Sigmoid colon (tissue), 7 donors: ENCODE data around the gene ZBTB3. TPM values are rescaled to one million over a fixed set of nuclear protein-coding genes. Genes with fewer than 3 reads are reported as not detected.
"Not testable (repeated sequence)": the region's sequence is repeated elsewhere in the genome, so short reads cannot be mapped to it uniquely, and the experiment has no call there.

ENCODE experiments used
- DNase-seq: peaks from one replicate; pipeline ENCODE4 v3.0.0-alpha.2; 2019
- H3K27ac ChIP-seq, 4 donors: fragments of 200-600 bp; sonication (generic); one replicate each; pipeline ENCODE4 v1.5.1; 2016 to 2019; ENCODE audit warnings: mild to moderate bottlenecking in 1 of 4
- H3K27me3 ChIP-seq, 3 donors: fragments of 200-600 bp; sonication (generic); one replicate each; pipeline ENCODE4 v1.5.1; 2019; ENCODE audit warnings: mild to moderate bottlenecking in 1 of 3
- H3K36me3 ChIP-seq, 4 donors: fragments of 200-600 bp; sonication (generic); one replicate each; pipeline ENCODE4 v1.5.1; 2016 to 2019
- H3K4me1 ChIP-seq, 4 donors: fragments of 200-600 bp; sonication (generic); one replicate each; pipeline ENCODE4 v1.5.1; 2017 to 2019
- H3K4me3 ChIP-seq, 4 donors: fragments of 200-600 bp; sonication (generic); one replicate each; pipeline ENCODE4 v1.5.1; 2017 to 2019; ENCODE audit warnings: mild to moderate bottlenecking in 2 of 4, moderate library complexity in 1 of 4
- H3K9me3 ChIP-seq, 4 donors: fragments of 200-600 bp in 3 of 4; sonication (generic) in 3 of 4; one replicate each; pipeline versions ENCODE4 v1.5.1 to v1.6.1; 2013 to 2019
- EP300 ChIP-seq, 4 donors: sonication (generic); formaldehyde crosslinking; IDR thresholded peaks; one replicate each; pipeline ENCODE4 v1.6.1; 2017; ENCODE audit warnings: antibody characterized with exemption in 4 of 4
- POLR2A ChIP-seq, 2 donors: fragments of 450-650 bp; IDR thresholded peaks; one replicate each; pipeline ENCODE4 v1.6.1; 2016; ENCODE audit warnings: antibody characterized with exemption in 2 of 2, mild to moderate bottlenecking in 2 of 2, moderate library complexity in 2 of 2
- POLR2AphosphoS5 ChIP-seq, 4 donors: sonication (generic); formaldehyde crosslinking; IDR thresholded peaks; one replicate each; pipeline ENCODE4 v1.6.1; 2017; ENCODE audit warnings: antibody characterized with exemption in 4 of 4
- WGBS, 2 donors: extraction: QIAGEN DNeasy Blood & Tissue Kit; methylation state at CpG; one replicate each; pipeline ENCODE4 v1.1.7; 2013; 5-methylcytosine and 5-hydroxymethylcytosine counted together
- intact Hi-C: fragments of 100-400 bp; cut with DNase I; formaldehyde crosslinking; loops from one replicate; pipeline ENCODE4 v1.15.1; 2023
- polyA plus RNA-seq, 3 donors: library from polyadenylated mRNA; stranded (reverse); fragments of 200-250 nt; gene quantifications; one replicate each; pipeline ENCODE4 v1.2.3, GENCODE V29; 2013
- total RNA-seq, 4 donors: library from RNA; depleted of rRNA; stranded (reverse); fragments of >200 nt; gene quantifications; one replicate each; pipeline ENCODE4 v1.1.0, GENCODE V29; 2016
- TF ChIP-seq, protein P1 (sequence below), 4 experiments: fragments of 450-650 bp in 3 of 4; fragments of 200-600 bp in 1 of 4; IDR thresholded peaks; one replicate each; pipeline ENCODE4 v1.5.1; 2016 to 2019; ENCODE audit warnings: antibody characterized with exemption in 4 of 4, mild to moderate bottlenecking in 3 of 4, moderate library complexity in 2 of 4
- donor health status: healthy with polysubstance abuse.
- donor health status: Bipolar disorder and iron deficiency.
- donor health status: healthy.

The ZBTB3 gene
- total and polyA plus RNA-seq, 7 donors = 1.2 to 12.1 (median 6.6) TPM

- no peak for TF ChIP-seq EP300 (IDR thresholded peaks at IDR 0.05)
- TF ChIP-seq POLR2AphosphoS5 (IDR thresholded peaks at IDR 0.05) = no peak
- TF ChIP-seq, protein P1, sequence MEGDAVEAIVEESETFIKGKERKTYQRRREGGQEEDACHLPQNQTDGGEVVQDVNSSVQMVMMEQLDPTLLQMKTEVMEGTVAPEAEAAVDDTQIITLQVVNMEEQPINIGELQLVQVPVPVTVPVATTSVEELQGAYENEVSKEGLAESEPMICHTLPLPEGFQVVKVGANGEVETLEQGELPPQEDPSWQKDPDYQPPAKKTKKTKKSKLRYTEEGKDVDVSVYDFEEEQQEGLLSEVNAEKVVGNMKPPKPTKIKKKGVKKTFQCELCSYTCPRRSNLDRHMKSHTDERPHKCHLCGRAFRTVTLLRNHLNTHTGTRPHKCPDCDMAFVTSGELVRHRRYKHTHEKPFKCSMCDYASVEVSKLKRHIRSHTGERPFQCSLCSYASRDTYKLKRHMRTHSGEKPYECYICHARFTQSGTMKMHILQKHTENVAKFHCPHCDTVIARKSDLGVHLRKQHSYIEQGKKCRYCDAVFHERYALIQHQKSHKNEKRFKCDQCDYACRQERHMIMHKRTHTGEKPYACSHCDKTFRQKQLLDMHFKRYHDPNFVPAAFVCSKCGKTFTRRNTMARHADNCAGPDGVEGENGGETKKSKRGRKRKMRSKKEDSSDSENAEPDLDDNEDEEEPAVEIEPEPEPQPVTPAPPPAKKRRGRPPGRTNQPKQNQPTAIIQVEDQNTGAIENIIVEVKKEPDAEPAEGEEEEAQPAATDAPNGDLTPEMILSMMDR (IDR thresholded peaks at IDR 0.05) = no peak
- TF ChIP-seq POLR2A (IDR thresholded peaks at IDR 0.05) = no peak
- DNase-seq = peak; percentile 74
- intact Hi-C loops = loop anchor here (1.0 to 5.0 kb wide), 2 partner anchors 16 to 43 kb away; partner anchors contain the start of genes HNRNPUL2 and TTC9C
- no peaks in the 10 kb centered on the region for H3K27me3 ChIP-seq
- H3K36me3 ChIP-seq = peaks cover 9 to 28% (median 19%) of the 10 kb centered on the region in 4 donors
- H3K27ac ChIP-seq = peak overlapping the region; percentile 91 to 96 (median 94)
- peak overlapping the region; percentile 62 to 73 (median 68) for H3K4me3 ChIP-seq
- WGBS, 2 donors = 1% methylated on average over 18 of the region's 18 CpGs
- peaks cover 0 to 28% (median 22%) of the 10 kb centered on the region in 4 donors for H3K4me1 ChIP-seq
- H3K9me3 ChIP-seq = no peaks in the 10 kb centered on the region
Observed at GRCh38 chr11:62770778-62771143, 16.8 kb upstream of the ZBTB3 start.

DNA sequence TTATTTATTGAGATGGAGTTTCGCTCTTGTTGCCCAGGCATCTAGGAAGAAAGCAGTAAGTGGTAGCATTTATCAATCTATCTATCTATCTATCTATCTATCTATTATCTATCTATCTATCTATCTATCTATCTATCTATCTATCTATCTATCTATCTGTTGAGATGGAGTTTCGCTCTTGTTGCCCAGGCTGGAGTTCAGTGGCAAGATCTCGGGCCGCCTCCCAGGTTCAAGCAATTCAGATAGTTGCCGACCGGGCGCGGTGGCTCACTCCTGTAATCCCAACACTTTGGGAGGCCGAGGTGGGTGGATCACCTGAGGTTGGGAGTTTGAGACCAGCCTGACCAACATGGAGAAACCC lies 6.9 kb upstream of the ZBTB3 start:
- DNase-seq, intact Hi-C loops, H3K9me3 ChIP-seq, H3K27me3 ChIP-seq: not testable (repeated sequence)
- WGBS, 2 donors = 26 to 37% methylated on average over 9 of the region's 9 CpGs
- H3K4me1 ChIP-seq = peaks cover 0 to 24% (median 13%) of the 10 kb centered on the region in 4 donors
- H3K36me3 ChIP-seq = peaks cover 5 to 14% (median 6%) of the 10 kb centered on the region in 4 donors
- H3K27ac ChIP-seq = peak overlapping the region; percentile 84 to 93 (median 86)
- H3K4me3 ChIP-seq = peak overlapping the region; percentile 58 to 90 (median 70)

DNA sequence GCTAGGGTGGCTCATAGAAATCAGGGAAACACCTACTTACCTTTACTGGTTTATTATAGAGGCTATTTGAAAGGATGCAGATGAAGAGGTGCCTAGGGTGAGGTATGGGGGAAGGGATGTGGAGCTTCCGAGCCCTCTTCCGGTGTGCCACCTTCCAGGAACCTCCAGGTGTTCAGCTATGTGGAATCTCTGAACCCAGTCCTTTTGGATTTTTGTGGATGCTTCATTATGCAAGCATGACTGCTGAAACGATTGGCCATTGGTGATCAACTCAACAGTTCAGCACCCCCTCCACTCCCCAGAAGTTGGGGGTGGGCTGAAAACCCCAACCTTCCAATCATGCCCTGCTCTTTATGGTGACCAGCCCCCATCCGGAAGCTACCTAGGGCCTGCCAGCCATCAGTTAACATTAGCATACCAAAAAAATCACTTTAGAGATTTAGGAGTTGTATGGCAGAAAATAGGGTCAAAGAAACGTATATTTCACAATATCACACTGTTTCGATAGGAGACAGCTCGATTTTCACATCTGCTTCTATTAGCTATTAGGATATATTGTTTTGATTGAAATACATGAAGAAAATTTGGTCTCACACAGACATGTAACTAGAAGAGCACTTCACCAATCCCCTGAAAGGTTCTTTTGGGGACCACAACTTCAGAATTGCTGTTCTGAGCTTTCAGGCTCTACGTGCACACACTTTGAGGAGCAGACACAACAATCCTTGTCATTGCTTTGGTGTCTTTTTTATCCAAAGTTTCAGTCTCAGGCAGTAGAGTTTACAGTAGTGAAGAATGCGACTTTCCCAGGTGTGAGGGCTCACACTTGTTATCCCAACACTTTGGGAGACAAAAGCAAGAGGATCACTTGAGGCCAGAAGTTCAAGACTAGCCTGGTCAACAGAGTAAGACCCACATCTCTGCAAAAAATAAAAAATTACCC lies 4.2 kb upstream of the ZBTB3 start:
- TF ChIP-seq EP300 (IDR thresholded peaks at IDR 0.05) (no peak), POLR2A (IDR thresholded peaks at IDR 0.05) (no peak), POLR2AphosphoS5 (IDR thresholded peaks at IDR 0.05) (no peak)
- TF ChIP-seq, protein P1 (IDR thresholded peaks at IDR 0.05) = no peak
- Histone ChIP-seq H3K9me3 (no peaks in the 10 kb centered on the region), H3K4me3 (no peak overlapping the region), H3K27me3 (no peaks in the 10 kb centered on the region), H3K36me3 (no peaks in the 10 kb centered on the region), H3K27ac (no peak overlapping the region), H3K4me1 (peaks cover 0 to 25% (median 21%) of the 10 kb centered on the region in 4 donors)
- 73 to 80% methylated on average over 9 of the region's 9 CpGs for WGBS, 2 donors
- no peak for DNase-seq
- intact Hi-C loops = no loop called here

- Histone ChIP-seq H3K9me3 (no peaks in the 10 kb centered on the region), H3K4me3 (no peak overlapping the region), H3K4me1 (peaks cover 0 to 32% (median 16%) of the 10 kb centered on the region in 4 donors), H3K36me3 (peaks cover 0 to 13% (median 2%) of the 10 kb centered on the region in 4 donors), H3K27ac (peak overlapping the region in 1 of 4 donors; percentile 94), H3K27me3 (no peaks in the 10 kb centered on the region)
- no peak for TF ChIP-seq EP300 (IDR thresholded peaks at IDR 0.05)
- intact Hi-C loops = no loop called here
- DNase-seq = no peak
- 40 to 73% methylated on average over 10 of the region's 10 CpGs for WGBS, 2 donors
Observed at GRCh38 chr11:62755086-62755615, 1.2 kb upstream of the ZBTB3 start.

GRCh38 chr11:62752994-62753735 lies 795 bp downstream of the ZBTB3 start:
- H3K4me1 ChIP-seq = peaks cover 0 to 38% (median 18%) of the 10 kb centered on the region in 4 donors
- H3K27me3 ChIP-seq = no peaks in the 10 kb centered on the region
- no peak for TF ChIP-seq EP300 (IDR thresholded peaks at IDR 0.05)
- no peak for TF ChIP-seq POLR2A (IDR thresholded peaks at IDR 0.05)
- TF ChIP-seq POLR2AphosphoS5 (IDR thresholded peaks at IDR 0.05) = no peak
- TF ChIP-seq, protein P1 (IDR thresholded peaks at IDR 0.05) = no peak
- DNase-seq = no peak
- H3K9me3 ChIP-seq = no peaks in the 10 kb centered on the region
- peak overlapping the region; percentile 90 to 96 (median 94) for H3K27ac ChIP-seq
- 35 to 66% methylated on average over 15 of the region's 15 CpGs for WGBS, 2 donors
- intact Hi-C loops = loop anchor here (2.0 kb wide), 1 partner anchor 24 kb away; the partner anchor contains the start of gene TTC9C
- peaks cover 0 to 22% (median 4%) of the 10 kb centered on the region in 4 donors for H3K36me3 ChIP-seq
- H3K4me3 ChIP-seq = peak overlapping the region; percentile 50 to 70 (median 66)
